Vagina (tissue), 2 donors: ENCODE results near the gene B3GALNT1.

Experiments used
- CTCF ChIP-seq, 3 experiments: fragments of 450-650 bp in 2 of 3; fragments of 200-600 bp in 1 of 3; sonication (generic) in 1 of 3; IDR thresholded peaks; one replicate each; pipeline ENCODE4 v1.5.1; 2017 to 2019; ENCODE audit warnings: antibody characterized with exemption in 3 of 3, mild to moderate bottlenecking in 2 of 3, moderate library complexity in 2 of 3
- POLR2A ChIP-seq, 2 donors: fragments of 450-650 bp; IDR thresholded peaks; one replicate each; pipeline ENCODE4 v1.6.1; 2017; ENCODE audit warnings: antibody characterized with exemption in 2 of 2, mild to moderate bottlenecking in 2 of 2, moderate library complexity in 2 of 2
- POLR2AphosphoS5 ChIP-seq, 2 donors: sonication (generic); formaldehyde crosslinking; IDR thresholded peaks; one replicate each; pipeline ENCODE4 v1.9.0; 2017; ENCODE audit warnings: antibody characterized with exemption in 2 of 2, mild to moderate bottlenecking in 2 of 2, low read depth in 1 of 2; ENCODE audit not compliant: insufficient read depth in 1 of 2

GRCh38 chr3:161096771-161097367 is 8.3 kb downstream of the B3GALNT1 start:
- TF ChIP-seq POLR2AphosphoS5 (IDR thresholded peaks at IDR 0.05; ENCODE audit: insufficient read depth in 1 of 2, low read depth in 1 of 2) = no peak
- TF ChIP-seq CTCF (IDR thresholded peaks at IDR 0.05) = no peak
- TF ChIP-seq POLR2A (IDR thresholded peaks at IDR 0.05) = no peak
